Fibroblast of lung (primary cell): ENCODE results near the gene PSMG2.

ENCODE experiments used
- CTCF ChIP-seq, 2 donors: IDR thresholded peaks in 1 of 2; conservative IDR thresholded peaks in 1 of 2; 1 replicate in 1 of 2; 2 replicates in 1 of 2; pipeline ENCODE4 v1.5.1; 2011 to 2012; ENCODE audit warnings: low read length in 2 of 2, control low read depth in 1 of 2, inconsistent platforms in 1 of 2, low read depth in 1 of 2, mild to moderate bottlenecking in 1 of 2
- EZH2 ChIP-seq: IDR thresholded peaks from 2 replicates; pipeline ENCODE4 v1.5.1; 2012; ENCODE audit warnings: low read length, control low read depth, mild to moderate bottlenecking; ENCODE audit errors: missing control alignments

- no peak for TF ChIP-seq EZH2
- peak in 1 of 2 donors; percentile 24 for TF ChIP-seq CTCF (conservative IDR thresholded peaks at IDR 0.05 in 1 of 2, IDR thresholded peaks at IDR 0.05 in 1 of 2; ENCODE audit: low read depth in 1 of 2, low read length in 2 of 2)
Observed at GRCh38 chr18:12686100-12686499, 16.7 kb upstream of the PSMG2 start.
